Right renal cortex interstitium (tissue), 3 donors: Measurements from ENCODE around the gene IGFBP2. TPM values are rescaled to one million over a fixed set of nuclear protein-coding genes. Genes with fewer than 3 reads are reported as not detected.

ENCODE experiments used
- DNase-seq, 3 donors: peaks; one replicate each; pipeline ENCODE4 v3.0.0-alpha.2; 2013; ENCODE audit warnings: low read depth in 3 of 3, low spot score in 2 of 3
- polyA plus RNA-seq, 3 donors: library from polyadenylated mRNA; unstranded; fragments of 120-200 nt; gene quantifications; one replicate each; pipeline ENCODE4 v1.2.1, GENCODE V29; 2013; ENCODE audit not compliant: insufficient read length in 3 of 3

IGFBP2 gene
- polyA plus RNA-seq, 3 donors = 152 to 214 (median 192) TPM

DNA sequence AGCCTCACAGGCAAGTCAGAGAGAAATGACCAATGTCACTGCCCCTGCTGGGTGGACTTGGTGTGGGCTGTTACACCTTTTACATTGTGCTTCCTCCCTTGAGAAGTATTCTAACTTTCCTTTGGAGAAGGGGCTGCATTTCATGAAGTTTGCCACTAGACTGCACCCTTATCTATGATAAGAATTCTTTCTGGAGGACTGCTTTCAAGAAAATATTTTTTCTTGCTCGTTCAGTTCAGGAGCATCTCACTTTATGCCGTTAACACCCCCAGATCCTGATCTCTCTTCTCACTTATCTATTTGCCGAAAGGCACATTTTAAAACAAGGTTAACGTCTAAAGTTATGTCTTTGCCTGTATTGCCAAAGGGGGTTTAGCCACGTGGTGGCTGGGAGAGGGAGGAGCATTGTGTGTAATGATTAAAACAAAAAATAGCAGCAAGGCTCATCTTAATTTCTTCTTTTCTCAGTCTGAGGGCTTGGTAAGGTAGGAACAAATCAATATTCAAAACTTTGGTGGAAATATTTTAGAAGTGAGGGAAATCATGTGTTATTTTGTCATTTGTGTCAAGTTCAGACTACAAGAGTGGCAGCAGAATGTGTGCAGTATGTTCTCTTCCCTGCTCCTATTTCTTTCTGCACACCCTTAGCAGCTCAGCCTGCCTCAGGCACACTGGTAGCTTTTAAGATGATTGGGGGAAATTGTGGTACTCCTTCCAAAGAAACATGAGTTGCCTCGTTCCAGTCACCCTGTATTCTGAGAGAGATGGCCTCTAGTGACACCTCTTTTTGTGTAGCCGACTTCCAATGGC lies 63.7 kb downstream of the IGFBP2 start:
- peak in 1 of 3 donors; percentile 56 for DNase-seq

GRCh38 chr2:216698293-216698692 lies 65.1 kb downstream of the IGFBP2 start:
- DNase-seq = no peak

- DNase-seq = no peak
Measured at GRCh38 chr2:216698895-216699294, 65.7 kb downstream of the IGFBP2 start.

DNA sequence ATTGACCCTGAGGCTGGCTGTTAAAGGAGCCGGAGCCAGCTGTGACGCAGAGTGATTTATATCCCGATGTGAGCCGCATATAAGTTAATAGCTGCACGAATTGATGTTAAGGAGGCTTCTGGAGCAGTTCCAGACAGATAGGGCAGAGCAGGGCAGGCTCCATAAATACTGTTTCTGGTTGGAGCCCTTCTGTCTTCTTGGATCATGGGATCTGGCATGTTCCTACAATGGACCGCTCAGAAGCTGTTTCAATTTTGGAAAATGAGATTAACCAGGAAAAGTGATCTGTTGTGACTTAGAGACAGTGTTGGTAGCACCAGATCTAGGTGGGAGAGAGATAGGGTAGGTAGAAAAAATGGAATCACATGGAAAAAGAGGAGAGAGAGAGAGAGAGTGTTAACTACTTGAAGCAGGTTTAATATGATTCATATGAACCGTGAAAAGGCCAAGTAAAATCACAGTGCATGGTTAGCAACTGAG lies 66.9 kb downstream of the IGFBP2 start:
- peak in 1 of 3 donors; percentile 62 for DNase-seq

DNA sequence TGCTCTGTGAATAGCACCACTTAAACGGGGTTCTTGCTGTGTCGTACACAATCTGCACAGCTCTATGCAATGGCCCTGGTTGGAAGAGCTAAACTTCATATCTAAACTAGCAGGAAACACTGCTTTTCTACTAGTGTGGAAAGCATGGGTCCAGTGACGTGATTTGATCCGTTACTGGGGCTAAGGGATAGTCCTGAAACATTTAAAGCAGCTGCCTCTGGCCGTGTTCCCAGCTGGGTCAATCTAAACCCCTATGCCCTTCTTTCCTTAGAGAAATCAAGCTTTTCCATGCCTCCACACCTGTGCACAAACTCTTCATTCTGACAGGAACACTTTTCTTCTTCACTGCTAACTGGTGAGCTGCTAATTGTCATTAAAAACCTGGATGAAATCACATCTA lies 67.6 kb downstream of the IGFBP2 start:
- no peak for DNase-seq

GRCh38 chr2:216701544-216701943 lies 68.3 kb downstream of the IGFBP2 start:
- no peak for DNase-seq

DNA sequence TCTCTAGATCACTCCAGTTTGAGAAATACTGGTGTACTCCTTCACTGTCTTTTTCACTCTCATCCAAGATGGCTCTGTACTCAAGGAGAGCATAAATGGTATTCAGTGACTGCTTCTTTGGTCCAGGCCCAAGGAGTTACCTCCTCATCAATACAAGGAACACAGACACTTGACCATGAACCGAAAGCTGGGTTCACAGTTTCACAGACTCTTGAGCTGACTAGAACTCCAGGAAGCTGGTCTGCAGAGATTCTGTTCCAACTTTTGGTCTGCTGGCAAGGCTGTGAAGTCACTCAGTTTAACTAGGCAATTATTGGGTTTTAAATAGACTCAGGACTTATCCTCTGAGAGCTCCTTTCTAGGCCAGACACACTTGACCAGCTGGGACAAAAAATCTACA lies 69.5 kb downstream of the IGFBP2 start:
- no peak for DNase-seq

DNA sequence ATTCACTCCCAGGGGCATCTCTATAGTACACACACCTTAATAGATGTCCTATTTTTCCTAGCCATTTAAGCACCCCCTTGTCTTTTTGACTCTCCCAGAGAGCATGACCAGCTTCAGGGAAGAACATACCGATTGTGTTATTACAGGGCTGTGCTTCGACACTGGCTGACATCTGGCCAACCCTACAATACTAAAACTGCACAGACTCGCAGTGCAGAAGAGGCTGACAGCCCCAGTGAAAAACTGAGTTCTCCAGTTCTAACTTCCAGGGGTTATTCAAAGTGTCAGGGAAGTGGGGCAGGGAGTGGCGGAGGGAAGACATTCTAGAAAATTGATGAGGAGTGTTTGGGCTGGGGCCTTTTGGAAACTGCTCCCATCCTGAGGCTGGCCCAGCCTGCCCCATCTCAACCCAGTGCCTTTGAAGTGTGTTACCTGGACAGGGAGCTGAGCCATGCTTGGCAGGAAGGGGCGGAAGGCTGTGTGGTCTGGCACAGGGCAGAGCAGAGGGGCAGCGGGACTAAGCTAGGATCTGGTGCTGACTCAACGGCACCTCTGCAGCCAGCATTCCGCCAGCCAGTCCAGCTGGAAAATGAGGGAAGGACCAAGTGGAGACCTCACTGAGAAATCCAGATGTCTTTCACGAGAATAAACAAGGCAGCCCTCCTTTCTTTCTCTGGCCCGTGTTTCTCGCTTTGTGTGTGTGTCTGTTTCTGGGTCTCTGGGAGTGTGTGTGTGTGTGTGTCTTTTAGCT lies 77.5 kb downstream of the IGFBP2 start:
- DNase-seq = no peak

DNA sequence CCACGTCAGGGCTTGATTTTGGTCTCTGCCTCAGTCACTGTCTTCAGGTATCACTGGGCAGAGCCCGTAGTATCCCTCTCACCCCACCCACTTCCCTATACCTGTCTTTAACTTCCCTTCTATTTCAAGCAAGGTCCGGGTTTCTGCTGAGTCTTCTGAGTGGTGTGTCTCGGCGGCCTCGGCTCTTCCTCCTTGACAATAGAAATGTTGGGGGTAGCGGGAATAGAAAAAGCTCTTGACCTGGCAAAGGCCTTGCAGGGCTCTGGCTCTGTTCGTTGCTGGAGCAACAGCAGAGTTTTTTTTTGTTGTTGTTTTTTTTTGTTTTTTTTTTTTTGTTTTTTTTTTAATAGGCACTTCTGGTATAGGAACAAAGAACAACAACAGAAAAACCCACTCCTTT lies 78.1 kb downstream of the IGFBP2 start:
- no peak for DNase-seq

DNA sequence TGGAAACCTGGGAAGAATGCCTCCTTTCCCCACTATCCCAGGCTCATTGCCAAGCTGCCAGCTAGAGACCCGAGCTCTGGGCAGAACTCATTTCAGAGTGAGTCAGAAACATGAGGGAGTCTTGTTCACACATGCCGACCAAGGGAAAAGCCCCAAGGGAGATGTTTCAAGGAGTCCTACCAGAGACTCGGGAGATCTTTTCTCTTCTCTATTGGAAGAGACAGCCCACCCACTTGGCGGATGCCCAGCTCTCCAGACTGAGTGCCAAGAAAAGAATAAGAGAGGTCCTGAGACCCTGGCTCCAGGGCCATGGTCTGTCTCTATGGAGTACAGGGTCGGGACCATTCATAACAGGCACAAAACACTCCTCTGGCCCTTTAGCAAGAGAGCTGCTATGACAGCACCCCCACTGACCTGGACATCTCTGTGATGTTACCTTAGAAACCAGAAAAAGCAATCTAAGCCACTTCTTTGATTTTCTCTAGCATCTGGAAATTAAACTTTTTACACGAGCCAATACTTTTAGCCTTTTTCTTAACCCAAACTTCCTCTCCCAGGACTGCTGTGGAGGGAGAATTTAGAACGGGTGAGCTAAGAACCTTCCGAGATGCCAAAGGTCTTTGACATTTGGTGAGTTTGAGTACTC lies 80.6 kb downstream of the IGFBP2 start:
- no peak for DNase-seq

Other genes starting within 250 kb of the IGFBP2 start
- 10 to 100 TPM; 27.8 to 29.8 (median 28.3) TPM for gene SMARCAL1, start 220.9 kb upstream of the IGFBP2 start, polyA plus RNA-seq
- gene RPL37A, start 134.6 kb upstream of the IGFBP2 start, polyA plus RNA-seq = 1,000 to 10,000 TPM; 2,161 to 2,370 (median 2,268) TPM
- 100 to 1,000 TPM; 352 to 398 (median 376) TPM for gene IGFBP5, start 62.1 kb downstream of the IGFBP2 start, polyA plus RNA-seq
- not detected for gene TNP1, start 226.6 kb downstream of the IGFBP2 start, polyA plus RNA-seq